Stimulated activated CD8-positive, alpha-beta memory T cell treated with anti-CD3 and anti-CD28 coated beads, Interleukin-4, amount 100 ng/mL, for 24 hours (primary cell): ENCODE measurements around the gene GPD1.

Experiments
- DNase-seq: peaks from one replicate; pipeline ENCODE4 v3.0.0-alpha.2; 2020; ENCODE audit warnings: low read depth

The GPD1 gene

DNA sequence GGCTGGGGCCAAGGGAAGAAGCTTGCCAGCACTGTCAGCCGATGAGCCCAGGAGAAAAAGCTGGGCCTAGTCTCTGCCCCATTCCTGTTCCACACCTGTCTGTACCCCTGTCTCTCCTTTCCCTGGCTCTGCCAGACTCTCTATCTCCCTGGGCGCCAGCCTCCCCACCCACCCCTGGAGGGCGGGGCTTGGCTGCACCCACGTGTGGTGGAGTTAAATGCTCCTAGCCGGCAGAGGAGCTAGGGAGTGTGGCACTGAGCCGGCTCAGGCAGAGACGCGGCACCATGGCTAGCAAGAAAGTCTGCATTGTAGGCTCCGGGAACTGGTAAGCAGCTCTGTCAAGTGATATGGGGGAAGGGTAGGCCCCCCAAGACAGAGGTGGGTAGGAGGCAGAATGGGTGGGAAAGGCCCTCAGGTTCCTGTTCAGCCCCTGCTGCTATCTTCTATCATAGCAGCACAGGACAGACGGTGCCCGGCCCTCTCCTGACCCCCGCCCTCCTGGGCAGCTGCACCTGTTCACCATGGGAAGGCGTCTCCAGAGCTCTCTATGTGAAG lies at the start of gene GPD1:
GPD1 (plus strand) TSS at position 242 of the 555 bp plus-strand sequence; CDS start at position 285, 43 bp downstream.
- no peak for DNase-seq

DNA sequence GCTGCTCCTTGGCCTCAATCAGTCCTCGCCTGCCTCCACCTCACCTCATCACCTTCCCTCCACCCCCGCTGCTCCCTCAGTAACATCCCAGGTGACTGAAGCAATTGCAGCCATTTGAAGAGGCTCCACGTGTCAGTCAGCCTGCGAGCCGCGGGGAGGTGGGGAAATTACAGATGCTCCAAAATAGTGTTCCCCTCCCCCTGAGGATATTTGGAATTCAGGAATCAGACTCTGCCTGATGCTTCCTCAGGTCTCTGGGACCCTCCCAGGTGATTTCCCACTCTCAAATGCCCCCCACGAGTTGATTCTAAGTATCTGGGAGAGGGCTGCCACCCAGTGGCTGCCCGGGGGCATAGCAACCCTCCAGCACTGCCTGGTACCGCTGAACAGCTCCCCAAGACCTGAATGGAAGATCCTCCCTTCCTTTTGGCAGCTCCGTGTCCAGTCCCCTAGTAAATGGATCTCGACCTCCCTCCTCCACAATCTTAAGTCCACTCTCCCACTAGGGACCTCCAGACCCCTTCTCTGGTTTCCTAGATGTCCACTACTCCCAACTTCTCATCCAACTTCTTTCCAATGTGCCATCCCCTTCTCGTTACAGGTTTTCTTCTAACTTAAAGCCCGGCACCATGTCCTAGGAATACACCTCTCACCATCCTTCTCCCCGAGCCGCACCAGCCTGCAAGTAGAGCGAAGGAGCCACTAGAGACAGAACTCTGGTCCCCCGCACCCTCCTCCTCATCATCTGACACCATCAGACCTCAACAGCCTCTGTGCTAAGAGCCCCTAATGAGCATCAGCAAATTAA lies 47.8 kb upstream of the GPD1 start:
- DNase-seq, result peak; percentile 30

DNA sequence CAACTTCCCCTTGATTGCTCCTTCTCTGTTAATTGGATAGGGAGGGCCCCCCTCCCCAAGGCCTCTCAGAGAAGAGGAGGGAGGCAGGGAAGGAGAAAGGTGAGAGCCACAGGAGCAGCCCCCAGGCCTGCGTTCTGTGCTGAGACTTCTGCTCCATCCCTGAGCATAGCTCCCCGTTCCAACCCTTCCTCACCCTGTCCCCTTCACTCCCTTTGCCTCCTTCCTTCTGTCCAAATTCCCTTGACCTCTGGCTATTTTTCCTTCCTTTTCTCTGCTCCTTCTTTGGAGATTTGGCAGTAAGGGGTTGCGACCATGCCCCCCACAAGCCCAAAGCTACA lies 47.2 kb upstream of the GPD1 start:
- no peak for DNase-seq

DNA sequence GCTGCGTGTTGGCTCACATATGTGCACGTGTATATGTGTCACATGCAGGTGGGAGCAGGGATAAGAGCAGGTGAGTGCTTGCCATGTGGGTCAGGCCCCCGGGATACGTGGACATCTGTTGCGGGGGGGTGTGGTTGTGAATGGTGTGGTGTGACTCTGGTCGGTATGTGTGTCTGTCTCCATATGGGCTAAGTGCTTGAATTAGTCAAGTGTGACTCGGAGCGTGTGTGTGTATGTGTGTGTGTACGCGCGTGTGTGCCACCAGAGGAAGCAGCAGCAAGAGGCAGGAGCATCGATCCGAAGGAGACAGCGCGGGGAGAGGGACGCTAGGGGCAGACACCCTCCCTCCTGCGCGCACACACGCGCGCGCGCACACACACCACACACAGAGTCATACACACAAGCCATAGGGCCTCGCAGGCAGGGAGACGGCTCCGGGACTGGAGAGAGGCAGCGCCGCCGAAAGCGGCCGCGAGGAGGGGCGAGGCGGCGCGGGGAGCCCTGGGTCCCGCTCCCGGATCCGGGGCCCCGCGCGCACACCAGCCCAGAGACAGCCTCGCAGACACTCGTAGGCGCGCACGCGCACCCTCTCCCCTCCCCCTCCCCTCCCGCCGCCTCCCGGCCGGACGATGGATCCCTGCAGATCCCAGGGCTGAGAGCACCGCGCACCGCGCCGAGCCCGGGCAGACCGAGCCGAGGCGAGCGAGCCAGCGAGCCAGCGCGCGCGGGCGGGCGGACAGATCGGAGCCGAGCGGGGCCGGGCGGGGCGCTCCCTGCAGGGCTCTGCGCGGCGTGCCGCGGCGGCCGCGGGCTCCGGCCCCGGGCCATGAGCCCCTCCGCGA lies 46.6 kb upstream of the GPD1 start, which contains the start of gene ASIC1:
ASIC1 (plus strand) TSS at position 597 of the 842 bp plus-strand sequence. CDS start 1,171 bp downstream, outside the sequence.
- DNase-seq, result peak; percentile 38

DNA sequence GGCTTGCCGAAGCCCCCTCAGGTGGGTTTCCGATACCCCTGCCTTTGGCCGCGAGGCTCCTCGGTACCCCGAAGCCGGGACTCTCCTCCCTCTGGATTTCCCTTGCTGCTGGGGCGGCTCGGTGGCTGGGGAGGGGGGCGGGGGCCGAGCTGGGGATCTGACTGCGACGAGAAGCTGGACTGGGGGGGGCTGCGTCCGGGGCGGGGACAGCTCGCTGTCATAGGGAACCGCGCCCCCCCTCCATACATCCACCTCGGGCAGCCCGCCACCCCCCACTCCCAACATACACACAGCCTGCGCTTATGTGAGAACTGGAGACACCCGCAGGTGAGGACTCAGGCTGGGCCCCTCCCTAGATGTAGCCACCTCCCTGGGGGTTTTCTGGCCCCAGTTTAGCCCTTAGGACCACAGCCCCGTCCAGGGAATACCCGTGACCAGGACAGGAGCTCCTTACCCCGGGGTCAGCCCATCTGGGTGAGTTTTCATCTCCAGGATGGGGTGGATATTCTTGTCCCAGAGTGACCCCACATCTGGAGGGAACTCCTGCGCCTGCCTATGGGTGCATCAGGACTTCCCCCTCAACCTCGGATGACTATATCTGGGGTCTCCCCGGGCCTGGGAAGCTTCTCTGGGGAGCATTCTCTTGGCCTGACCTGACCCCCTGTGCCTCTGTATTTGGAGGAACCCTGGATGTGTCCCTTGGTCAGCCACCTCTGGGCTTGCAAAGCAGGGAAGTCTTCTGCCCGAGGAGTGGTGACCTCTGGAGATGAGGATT lies 45.7 kb upstream of the GPD1 start:
- DNase-seq, result no peak

DNA sequence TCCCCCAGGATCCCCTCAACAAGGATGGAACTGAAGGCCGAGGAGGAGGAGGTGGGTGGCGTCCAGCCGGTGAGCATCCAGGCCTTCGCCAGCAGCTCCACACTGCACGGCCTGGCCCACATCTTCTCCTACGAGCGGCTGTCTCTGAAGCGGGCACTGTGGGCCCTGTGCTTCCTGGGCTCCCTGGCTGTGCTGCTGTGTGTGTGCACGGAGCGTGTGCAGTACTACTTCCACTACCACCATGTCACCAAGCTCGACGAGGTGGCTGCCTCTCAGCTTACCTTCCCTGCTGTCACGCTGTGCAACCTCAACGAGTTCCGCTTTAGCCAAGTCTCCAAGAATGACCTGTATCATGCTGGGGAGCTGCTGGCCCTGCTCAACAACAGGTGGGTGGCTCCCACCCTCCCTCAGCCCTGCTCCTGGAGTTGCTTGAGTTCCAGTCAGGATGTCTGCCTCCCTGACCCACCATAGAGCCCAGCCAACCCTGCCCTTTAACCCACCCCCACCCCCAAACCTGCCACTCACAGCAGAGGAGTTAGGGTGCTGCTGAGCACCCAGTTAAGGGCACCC lies 45.0 kb upstream of the GPD1 start:
- DNase-seq, result no peak

DNA sequence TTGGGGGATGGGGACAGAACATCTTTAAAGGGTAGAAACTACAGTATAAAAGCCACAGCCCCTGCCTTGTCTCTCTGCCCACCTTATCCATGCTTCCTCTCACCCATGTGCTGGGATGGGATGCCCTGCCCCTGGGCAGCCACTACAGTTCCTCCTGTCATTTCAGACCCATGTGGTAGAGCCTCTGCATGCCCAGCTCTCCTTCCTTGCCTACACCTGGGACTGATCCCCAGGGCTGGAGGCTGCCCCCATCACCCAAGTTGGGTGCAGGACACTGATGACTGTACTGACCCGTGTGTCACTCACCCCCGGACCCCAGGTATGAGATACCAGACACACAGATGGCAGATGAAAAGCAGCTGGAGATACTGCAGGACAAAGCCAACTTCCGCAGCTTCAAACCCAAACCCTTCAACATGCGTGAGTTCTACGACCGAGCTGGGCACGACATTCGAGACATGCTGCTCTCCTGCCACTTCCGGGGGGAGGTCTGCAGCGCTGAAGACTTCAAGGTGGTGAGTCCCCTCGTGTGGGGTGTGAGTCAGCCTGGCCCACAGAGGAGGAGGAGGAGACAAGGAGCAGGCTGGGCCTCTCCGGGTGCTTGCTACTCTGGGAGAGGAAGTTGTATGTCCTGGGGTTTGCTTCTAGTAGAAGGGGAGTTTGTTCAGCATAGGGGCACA lies 44.2 kb upstream of the GPD1 start:
- peak; percentile 67 for DNase-seq

DNA sequence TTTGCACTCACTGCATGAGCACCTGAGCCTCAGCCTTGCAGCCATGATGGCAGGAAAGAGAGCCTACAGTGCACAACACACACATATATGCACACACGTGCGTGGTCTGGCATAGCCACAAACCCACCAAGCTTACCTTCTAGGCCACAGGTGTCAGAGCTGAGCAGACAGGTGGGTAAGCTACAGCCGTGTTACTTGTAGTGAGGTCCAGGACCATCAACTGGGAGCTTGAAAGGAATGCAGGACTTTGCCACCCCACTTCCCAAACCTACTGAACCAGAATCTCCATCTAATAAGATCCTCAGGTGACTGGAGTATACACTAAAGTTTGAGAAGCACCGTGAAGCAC lies 43.7 kb upstream of the GPD1 start:
- DNase-seq, result no peak

DNA sequence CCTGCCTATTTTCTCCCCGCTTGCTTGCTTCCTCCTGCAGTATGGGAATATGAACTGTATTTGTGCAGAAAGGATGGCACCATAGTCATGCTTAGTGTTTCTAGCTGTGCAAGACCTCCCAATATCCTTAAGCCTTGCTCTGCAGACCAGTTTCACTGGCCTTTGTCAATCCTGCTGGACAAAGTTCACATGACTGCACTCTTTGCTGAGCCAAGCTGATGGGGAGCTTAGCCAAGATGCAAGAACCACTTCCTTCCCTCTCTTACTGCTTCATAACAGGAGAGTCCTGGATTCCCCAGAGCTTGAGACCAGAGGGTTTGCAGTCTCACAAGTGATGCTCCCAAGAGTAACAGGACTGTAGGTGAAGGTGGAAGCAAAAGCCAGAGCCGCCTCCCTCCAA lies 42.6 kb upstream of the GPD1 start:
- no peak for DNase-seq

DNA sequence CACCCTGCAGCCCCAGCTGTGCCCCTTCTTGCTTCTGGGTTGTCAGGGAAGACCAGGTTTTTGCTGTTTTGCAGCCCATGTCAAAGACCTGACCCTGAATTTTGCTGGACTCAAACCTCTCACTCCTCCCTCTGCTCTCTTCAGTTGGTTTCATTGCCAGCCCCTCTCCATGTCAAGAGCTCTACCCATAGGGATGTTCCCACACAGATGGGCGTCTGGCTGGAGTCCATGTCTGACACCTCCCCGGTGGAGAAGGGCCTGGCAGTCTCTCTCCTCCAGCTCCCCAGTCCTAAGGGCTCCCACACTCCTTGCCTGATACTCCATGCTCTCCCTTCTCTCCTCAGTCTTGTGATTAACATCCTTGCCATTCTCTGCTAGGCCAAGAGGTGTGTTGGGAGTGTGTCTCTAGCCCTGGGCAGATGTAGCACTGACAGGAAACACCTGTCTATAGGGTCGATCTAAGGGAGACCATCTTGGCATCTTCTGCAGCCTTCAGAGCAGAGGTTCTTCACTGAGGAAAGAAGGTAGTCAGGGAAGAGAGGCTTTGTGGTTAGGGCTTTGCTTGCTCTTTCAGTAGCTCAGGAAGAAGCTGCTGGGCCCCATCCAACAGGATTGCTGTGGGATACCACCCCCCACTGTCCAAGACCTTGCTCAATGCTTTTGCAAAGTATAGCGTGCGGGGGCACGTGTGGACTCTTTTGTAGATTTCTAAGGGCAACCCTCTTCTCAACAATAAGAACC lies 41.7 kb upstream of the GPD1 start:
- no peak for DNase-seq

DNA sequence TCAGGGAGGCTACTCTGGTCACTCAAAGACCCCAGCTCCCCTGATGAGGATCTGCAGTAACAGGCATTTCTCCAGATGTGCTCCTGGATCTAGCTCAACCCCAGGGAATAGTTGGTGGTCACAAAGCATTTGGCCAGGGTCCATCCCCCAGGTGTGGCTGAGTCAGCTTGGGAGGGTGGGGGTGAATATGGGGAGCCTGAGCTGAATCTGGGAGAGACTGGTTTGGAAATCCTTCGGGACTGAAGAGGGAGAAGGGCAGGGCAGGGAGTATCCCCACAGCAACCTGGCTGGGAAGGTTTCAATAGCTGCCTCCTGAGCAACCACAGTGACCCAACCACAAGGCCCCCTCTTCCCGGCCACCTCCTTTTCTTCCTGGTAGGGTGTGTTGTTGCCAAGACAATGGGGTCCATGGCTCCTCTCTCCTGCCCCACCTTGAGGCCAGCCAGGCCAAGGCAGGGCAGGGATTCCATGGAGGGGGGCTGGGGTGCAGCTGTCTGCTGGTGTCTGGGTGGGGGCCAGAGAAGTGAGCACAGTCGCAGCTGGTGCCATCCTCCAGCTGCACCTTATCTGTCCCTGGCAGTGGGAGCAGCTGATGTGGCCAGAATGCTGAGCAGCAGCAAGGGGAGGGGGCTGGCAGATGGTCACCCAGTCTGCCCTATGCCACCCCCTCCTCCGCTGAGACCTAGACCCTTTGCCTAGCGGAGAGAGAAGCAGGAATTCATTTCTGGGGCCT lies 40.9 kb upstream of the GPD1 start:
- DNase-seq, result no peak

DNA sequence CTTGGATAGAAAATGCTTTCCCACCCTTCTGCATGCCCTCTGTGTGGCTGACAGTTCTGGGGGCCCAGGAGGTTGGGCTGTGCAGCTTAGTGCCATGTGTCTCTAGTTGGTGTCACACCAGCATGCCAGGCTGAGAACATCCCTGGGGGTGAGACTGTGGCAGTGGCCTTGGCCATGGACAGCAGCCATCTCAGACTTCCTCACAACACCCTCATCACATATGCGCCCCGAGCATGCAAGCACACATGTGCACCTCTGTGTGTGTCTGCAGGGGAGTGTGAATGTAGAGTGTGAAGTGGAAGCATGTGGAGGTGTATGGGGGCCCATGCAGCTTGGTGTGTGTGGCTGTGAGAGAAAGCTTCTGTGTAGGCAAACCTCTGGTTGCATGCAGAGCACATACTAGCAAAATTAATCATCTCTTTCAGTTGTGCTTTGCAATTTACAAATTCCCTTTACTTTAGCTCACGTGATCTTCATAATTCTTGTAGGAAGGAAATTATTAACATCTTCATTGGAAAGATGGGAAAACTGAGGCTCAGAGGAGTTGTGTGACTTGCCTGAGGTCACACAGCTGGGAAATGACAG lies 38.0 kb upstream of the GPD1 start:
- no peak for DNase-seq

DNA sequence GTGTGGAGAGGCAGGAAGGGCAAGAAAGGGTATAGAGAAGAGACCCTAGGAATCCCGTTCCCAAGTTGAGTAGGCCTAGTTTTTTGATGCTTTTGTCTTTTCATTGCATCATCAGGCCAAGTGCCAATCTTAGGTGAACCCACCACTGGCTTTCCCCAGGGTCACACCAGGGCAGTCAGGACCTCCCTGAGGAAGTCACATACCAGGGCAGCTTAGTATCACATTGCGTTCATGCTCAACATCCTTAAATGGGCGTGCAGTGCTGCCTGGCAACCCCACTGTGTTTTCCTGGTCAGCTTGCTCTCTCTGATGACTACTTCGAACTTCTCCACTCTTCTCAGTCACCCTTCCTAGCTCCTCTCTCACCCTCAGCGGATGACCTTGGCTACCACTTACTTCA lies 37.4 kb upstream of the GPD1 start:
- no peak for DNase-seq

DNA sequence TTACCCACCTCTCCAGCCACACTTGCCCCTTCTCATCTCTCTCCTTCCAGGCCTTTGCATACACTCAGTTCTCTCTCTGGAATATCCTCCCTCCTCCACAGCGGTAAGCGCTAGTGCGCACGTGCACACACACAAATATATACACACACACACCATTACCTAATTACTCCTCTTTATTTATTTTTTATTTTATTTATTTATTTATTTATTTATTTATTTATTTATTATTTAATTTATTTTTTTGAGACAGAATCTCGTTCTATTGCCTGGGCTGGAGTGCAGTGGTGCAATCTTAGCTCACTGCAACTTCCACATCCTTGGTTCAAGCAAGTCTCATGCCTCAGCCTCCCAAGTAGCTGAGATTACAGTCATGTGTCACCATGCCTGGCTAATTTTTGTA lies 34.7 kb upstream of the GPD1 start:
- DNase-seq, result no peak

DNA sequence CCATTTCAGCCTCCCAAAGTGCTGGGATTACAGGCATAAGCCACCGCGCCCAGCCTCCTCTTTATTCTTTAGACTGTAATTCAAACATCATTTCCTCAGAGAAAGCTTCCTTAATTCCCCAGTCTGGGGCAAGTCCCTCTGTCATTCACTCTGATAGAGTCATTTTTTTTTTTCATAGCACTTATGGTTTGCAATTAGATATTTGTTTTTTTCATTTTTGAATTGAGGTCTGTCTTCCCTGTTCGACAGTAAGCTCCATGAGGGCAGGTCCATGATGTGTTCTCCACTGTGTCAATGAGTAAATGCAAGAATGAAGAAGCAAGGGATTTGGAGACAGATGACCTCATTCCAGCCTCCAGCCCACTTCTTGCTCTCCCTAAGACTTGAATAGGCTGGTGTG lies 34.3 kb upstream of the GPD1 start:
- DNase-seq, result no peak

DNA sequence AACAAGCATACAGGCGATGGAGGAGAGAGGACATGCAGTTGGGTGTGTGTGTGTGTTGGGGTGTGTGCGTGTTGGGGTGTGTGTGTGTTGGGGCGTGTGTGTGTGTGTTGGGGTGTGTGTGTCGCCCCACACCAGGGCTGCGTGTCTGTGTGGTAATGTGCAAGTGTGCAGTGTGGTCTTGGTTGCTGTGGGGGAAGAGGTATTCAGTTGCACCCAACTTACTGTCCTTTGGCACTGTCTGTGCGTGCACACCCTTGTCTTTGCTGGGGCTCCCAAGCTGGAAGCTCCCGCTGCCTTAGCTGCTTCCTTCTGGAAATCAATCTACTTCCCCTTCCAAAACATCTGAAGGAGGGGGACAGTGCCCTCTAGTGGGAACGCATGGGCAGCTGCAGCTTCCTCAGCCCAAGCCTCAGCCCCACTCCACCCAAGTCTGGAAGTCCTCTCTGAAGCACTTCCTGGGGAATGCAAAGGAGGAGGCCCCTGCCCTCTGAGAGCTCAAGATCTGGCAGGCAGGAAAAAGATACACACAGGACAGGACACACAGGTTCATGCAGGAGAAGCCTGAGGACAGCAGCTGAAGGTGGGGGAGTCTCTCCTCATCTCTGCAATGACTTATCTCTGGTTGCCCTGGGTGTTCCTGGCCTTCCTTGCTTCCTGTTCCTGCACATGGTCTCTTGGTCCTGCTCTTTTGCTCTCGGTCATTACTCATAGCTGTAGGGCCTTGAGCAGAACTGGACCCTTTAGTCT lies 33.3 kb upstream of the GPD1 start:
- peak; percentile 44 for DNase-seq

DNA sequence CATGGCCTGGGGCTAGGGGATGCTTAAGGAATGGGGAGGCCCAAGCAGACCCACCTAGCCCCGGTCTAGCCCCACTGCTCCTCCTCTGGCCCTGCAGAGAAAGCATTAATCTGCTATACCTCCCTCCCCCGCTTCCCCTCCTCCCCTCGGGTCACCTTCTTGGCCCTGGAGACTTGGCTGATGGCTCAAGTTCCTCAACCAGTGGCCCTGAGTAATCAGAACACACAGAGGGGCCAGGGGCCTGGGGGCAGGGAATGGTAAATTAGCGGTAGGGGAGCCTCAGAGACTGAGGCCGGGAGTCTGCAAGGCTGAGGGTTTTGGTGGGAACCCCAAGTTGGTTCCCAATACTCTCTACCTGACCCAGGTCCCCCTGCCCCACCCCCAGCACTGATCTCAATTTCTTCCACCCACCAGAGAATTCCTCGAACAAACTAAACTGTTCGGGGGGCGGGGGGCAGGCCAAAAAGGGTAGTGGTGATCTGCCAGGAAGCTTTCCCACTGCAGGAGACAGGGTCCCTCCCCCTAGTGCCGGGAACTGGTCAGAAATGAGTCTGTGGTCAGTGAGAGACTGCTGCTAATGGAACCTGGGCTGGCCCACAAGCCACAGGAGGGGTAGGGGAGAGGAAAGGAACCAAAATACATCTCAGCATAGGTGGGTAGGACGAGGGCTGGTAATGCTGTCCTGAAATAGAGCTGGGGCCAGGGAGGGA lies 31.5 kb upstream of the GPD1 start:
- DNase-seq, result no peak

DNA sequence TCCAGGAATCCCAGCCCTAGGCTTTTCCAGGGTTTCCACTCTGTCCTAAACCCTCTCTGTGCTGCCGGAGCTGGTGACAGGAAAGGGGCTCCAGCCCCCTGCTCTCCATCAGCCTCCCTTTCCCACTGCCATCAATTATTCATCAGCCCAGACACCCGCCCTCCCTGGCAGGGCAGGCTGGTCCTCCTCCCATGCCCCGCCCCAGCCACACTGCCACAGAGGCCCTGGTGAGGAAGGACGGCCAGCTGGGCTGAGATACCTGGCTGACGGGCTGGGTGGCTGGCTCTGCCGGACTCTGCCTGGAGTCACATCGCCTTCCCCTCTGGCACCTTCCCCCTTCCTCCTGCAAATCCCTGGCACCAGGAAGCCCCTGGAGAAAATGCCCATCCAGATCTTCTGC lies 30.6 kb upstream of the GPD1 start:
- no peak for DNase-seq
